Measurements from ENCODE around the gene DUS1L.

- TF ChIP-seq, protein P1, sequence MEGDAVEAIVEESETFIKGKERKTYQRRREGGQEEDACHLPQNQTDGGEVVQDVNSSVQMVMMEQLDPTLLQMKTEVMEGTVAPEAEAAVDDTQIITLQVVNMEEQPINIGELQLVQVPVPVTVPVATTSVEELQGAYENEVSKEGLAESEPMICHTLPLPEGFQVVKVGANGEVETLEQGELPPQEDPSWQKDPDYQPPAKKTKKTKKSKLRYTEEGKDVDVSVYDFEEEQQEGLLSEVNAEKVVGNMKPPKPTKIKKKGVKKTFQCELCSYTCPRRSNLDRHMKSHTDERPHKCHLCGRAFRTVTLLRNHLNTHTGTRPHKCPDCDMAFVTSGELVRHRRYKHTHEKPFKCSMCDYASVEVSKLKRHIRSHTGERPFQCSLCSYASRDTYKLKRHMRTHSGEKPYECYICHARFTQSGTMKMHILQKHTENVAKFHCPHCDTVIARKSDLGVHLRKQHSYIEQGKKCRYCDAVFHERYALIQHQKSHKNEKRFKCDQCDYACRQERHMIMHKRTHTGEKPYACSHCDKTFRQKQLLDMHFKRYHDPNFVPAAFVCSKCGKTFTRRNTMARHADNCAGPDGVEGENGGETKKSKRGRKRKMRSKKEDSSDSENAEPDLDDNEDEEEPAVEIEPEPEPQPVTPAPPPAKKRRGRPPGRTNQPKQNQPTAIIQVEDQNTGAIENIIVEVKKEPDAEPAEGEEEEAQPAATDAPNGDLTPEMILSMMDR (conservative IDR thresholded peaks at IDR 0.05; ENCODE audit: low read length): no peak
- no peak for TF ChIP-seq EZH2phosphoT487 (IDR thresholded peaks at IDR 0.05; ENCODE audit: borderline replicate concordance)
These were observed 13.5 kb upstream of the DUS1L start for GRCh38 chr17:82079001-82079677.
